HEK293 (cell line): Measurements from ENCODE around the gene TGFB2.

Source experiments
- GLIS2 ChIP-seq: fragments of 450-650 bp; formaldehyde crosslinking; IDR thresholded peaks from 2 replicates; pipeline ENCODE4 v1.5.1; 2016; ENCODE audit warnings: missing biosample characterization, missing genetic modification characterization
- KLF9 ChIP-seq: fragments of 450-650 bp; formaldehyde crosslinking; IDR thresholded peaks from 2 replicates; pipeline ENCODE4 v1.5.1; 2016; ENCODE audit warnings: missing biosample characterization, missing genetic modification characterization, low read depth
- MYNN ChIP-seq: fragments of 450-650 bp; formaldehyde crosslinking; IDR thresholded peaks from 2 replicates; pipeline ENCODE4 v1.5.1; 2016; ENCODE audit warnings: missing biosample characterization, missing genetic modification characterization, borderline replicate concordance
- REPIN1 ChIP-seq: fragments of 450-650 bp; formaldehyde crosslinking; IDR thresholded peaks from 2 replicates; pipeline ENCODE4 v1.5.1; 2017; ENCODE audit warnings: missing biosample characterization, missing genetic modification characterization, low read depth
- SP7 ChIP-seq: fragments of 450-650 bp; formaldehyde crosslinking; IDR thresholded peaks from 2 replicates; pipeline ENCODE4 v1.5.1; 2016; ENCODE audit warnings: missing biosample characterization, missing genetic modification characterization
- ZBTB11 ChIP-seq: fragments of 450-650 bp; formaldehyde crosslinking; conservative IDR thresholded peaks from 2 replicates; pipeline ENCODE4 v1.5.1; 2016; ENCODE audit warnings: low read depth, missing biosample characterization, missing genetic modification characterization
- ZFHX2 ChIP-seq: fragments of 450-650 bp; formaldehyde crosslinking; conservative IDR thresholded peaks from 2 replicates; pipeline ENCODE4 v1.5.1; 2016; ENCODE audit warnings: missing biosample characterization, missing genetic modification characterization
- ZNF16 ChIP-seq: fragments of 450-650 bp; formaldehyde crosslinking; IDR thresholded peaks from 2 replicates; pipeline ENCODE4 v1.5.1; 2016; ENCODE audit warnings: low read depth, missing biosample characterization, missing genetic modification characterization
- ZNF174 ChIP-seq: fragments of 450-650 bp; formaldehyde crosslinking; IDR thresholded peaks from 2 replicates; pipeline ENCODE4 v1.5.0; 2017; ENCODE audit warnings: missing biosample characterization, mild to moderate bottlenecking, missing genetic modification characterization
- ZNF266 ChIP-seq: fragments of 450-650 bp; formaldehyde crosslinking; IDR thresholded peaks from 2 replicates; pipeline ENCODE4 v1.5.1; 2016; ENCODE audit warnings: missing biosample characterization, missing genetic modification characterization, low read depth
- ZNF302 ChIP-seq: fragments of 450-650 bp; formaldehyde crosslinking; IDR thresholded peaks from 2 replicates; pipeline ENCODE4 v1.5.1; 2016; ENCODE audit warnings: missing biosample characterization, missing genetic modification characterization, low read depth
- ZNF335 ChIP-seq: fragments of 450-650 bp; formaldehyde crosslinking; conservative IDR thresholded peaks from 2 replicates; pipeline ENCODE4 v1.5.1; 2016; ENCODE audit warnings: missing biosample characterization, missing genetic modification characterization
- ZNF366 ChIP-seq: fragments of 450-650 bp; formaldehyde crosslinking; conservative IDR thresholded peaks from 2 replicates; pipeline ENCODE4 v1.5.1; 2016; ENCODE audit warnings: missing biosample characterization, missing genetic modification characterization
- ZNF510 ChIP-seq: fragments of 450-650 bp; formaldehyde crosslinking; IDR thresholded peaks from 2 replicates; pipeline ENCODE4 v1.5.1; 2018; ENCODE audit warnings: mild to moderate bottlenecking, missing genetic modification characterization, missing biosample characterization; ENCODE audit not compliant: insufficient replicate concordance
- ZNF521 ChIP-seq: fragments of 450-650 bp; formaldehyde crosslinking; IDR thresholded peaks from 2 replicates; pipeline ENCODE4 v1.5.1; 2017; ENCODE audit warnings: missing biosample characterization, mild to moderate bottlenecking, missing genetic modification characterization
- ZNF544 ChIP-seq: fragments of 450-650 bp; formaldehyde crosslinking; IDR thresholded peaks from 2 replicates; pipeline ENCODE4 v1.5.0; 2017; ENCODE audit warnings: missing biosample characterization, missing genetic modification characterization
- ZNF558 ChIP-seq: fragments of 450-650 bp; formaldehyde crosslinking; IDR thresholded peaks from 2 replicates; pipeline ENCODE4 v1.5.1; 2016; ENCODE audit warnings: missing biosample characterization, missing genetic modification characterization
- ZNF580 ChIP-seq: fragments of 450-650 bp; formaldehyde crosslinking; IDR thresholded peaks from 2 replicates; pipeline ENCODE4 v1.5.1; 2016; ENCODE audit warnings: missing biosample characterization, missing genetic modification characterization
- ZNF658 ChIP-seq: fragments of 450-650 bp; formaldehyde crosslinking; IDR thresholded peaks from 2 replicates; pipeline ENCODE4; 2016; ENCODE audit warnings: missing biosample characterization, missing genetic modification characterization
- ZNF664 ChIP-seq: fragments of 450-650 bp; formaldehyde crosslinking; IDR thresholded peaks from 2 replicates; pipeline ENCODE4 v1.5.1; 2016; ENCODE audit warnings: missing biosample characterization, missing genetic modification characterization
- ZNF670 ChIP-seq: fragments of 450-650 bp; formaldehyde crosslinking; IDR thresholded peaks from 2 replicates; pipeline ENCODE4 v1.5.1; 2016; ENCODE audit warnings: missing biosample characterization, missing genetic modification characterization, low read depth
- ZNF692 ChIP-seq: fragments of 450-650 bp; formaldehyde crosslinking; IDR thresholded peaks from 2 replicates; pipeline ENCODE4 v1.5.1; 2016; ENCODE audit warnings: missing biosample characterization, missing genetic modification characterization
- ZNF76 ChIP-seq: fragments of 450-650 bp; formaldehyde crosslinking; IDR thresholded peaks from 2 replicates; pipeline ENCODE4; 2016; ENCODE audit warnings: low read depth, missing biosample characterization, missing genetic modification characterization, borderline replicate concordance
- ZNF843 ChIP-seq: fragments of 450-650 bp; formaldehyde crosslinking; IDR thresholded peaks from 2 replicates; pipeline ENCODE4 v1.5.1; 2016; ENCODE audit warnings: missing biosample characterization, missing genetic modification characterization
- ZSCAN30 ChIP-seq: fragments of 450-650 bp; IDR thresholded peaks from 2 replicates; pipeline ENCODE4 v1.5.1; 2018; ENCODE audit warnings: missing biosample characterization, mild to moderate bottlenecking, missing genetic modification characterization, moderate library complexity
- ZSCAN5A ChIP-seq: fragments of 450-650 bp; formaldehyde crosslinking; IDR thresholded peaks from 2 replicates; pipeline ENCODE4 v1.5.1; 2016; ENCODE audit warnings: missing biosample characterization, missing genetic modification characterization
- TF ChIP-seq, protein P1 (sequence below): fragments of 450-650 bp; formaldehyde crosslinking; IDR thresholded peaks from 2 replicates; pipeline ENCODE4 v1.5.1; 2017; ENCODE audit warnings: missing biosample characterization, missing genetic modification characterization
- TF ChIP-seq, protein P2 (sequence below): fragments of 450-650 bp; formaldehyde crosslinking; IDR thresholded peaks from 2 replicates; pipeline ENCODE4 v1.5.1; 2016; ENCODE audit warnings: missing biosample characterization, missing genetic modification characterization

TGFB2 gene

GRCh38 chr1:218345673-218346390 is 696 bp downstream of the TGFB2 start (continued):
- TF ChIP-seq ZSCAN5A (tag by site-specific recombination), result peak; percentile 84
- TF ChIP-seq ZNF366, result 0 out of 2 replicates have a peak, but pooled peaks have one; percentile 6
- no peak for TF ChIP-seq ZNF544 (tag by site-specific recombination)
- peak; percentile 49; the same call in 1 of the 2 replicates for TF ChIP-seq ZNF76 (tag by site-specific recombination)
- TF ChIP-seq, protein P1, sequence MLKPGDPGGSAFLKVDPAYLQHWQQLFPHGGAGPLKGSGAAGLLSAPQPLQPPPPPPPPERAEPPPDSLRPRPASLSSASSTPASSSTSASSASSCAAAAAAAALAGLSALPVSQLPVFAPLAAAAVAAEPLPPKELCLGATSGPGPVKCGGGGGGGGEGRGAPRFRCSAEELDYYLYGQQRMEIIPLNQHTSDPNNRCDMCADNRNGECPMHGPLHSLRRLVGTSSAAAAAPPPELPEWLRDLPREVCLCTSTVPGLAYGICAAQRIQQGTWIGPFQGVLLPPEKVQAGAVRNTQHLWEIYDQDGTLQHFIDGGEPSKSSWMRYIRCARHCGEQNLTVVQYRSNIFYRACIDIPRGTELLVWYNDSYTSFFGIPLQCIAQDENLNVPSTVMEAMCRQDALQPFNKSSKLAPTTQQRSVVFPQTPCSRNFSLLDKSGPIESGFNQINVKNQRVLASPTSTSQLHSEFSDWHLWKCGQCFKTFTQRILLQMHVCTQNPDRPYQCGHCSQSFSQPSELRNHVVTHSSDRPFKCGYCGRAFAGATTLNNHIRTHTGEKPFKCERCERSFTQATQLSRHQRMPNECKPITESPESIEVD (tag by site-specific recombination), result no peak
- TF ChIP-seq ZNF302 (tag by site-specific recombination), result no peak
- TF ChIP-seq ZNF670 (tag by site-specific recombination), result no peak
- peak; percentile 12; the same call in 1 of the 2 replicates for TF ChIP-seq ZNF580
- TF ChIP-seq ZNF658 (tag by site-specific recombination), result no peak
- TF ChIP-seq ZNF521 (tag by site-specific recombination), result no peak
- TF ChIP-seq REPIN1, result peak; percentile 76; the same call in 1 of the 2 replicates
- peak; percentile 70 for TF ChIP-seq SP7 (tag by site-specific recombination)
- TF ChIP-seq ZNF664 (tag by site-specific recombination), result no peak
- no peak for TF ChIP-seq KLF9
- TF ChIP-seq ZNF510 (tag by site-specific recombination), result no peak
- TF ChIP-seq ZNF174 (tag by site-specific recombination), result no peak
- TF ChIP-seq ZNF558, result no peak
- peak; percentile 92 for TF ChIP-seq GLIS2 (tag by site-specific recombination)
- TF ChIP-seq ZNF692 (tag by site-specific recombination), result peak; percentile 63; the same call in 1 of the 2 replicates
- TF ChIP-seq ZNF843 (tag by site-specific recombination), result no peak
- no peak for TF ChIP-seq ZNF16 (tag by site-specific recombination)
- peak; percentile 75 for TF ChIP-seq ZFHX2
- TF ChIP-seq ZNF335, result peak; percentile 43; the same call in 1 of the 2 replicates
- TF ChIP-seq ZNF266 (tag by site-specific recombination), result no peak
- 0 out of 2 replicates have a peak, but pooled peaks have one; percentile 25 for TF ChIP-seq ZBTB11 (tag by site-specific recombination)
- TF ChIP-seq, protein P2, sequence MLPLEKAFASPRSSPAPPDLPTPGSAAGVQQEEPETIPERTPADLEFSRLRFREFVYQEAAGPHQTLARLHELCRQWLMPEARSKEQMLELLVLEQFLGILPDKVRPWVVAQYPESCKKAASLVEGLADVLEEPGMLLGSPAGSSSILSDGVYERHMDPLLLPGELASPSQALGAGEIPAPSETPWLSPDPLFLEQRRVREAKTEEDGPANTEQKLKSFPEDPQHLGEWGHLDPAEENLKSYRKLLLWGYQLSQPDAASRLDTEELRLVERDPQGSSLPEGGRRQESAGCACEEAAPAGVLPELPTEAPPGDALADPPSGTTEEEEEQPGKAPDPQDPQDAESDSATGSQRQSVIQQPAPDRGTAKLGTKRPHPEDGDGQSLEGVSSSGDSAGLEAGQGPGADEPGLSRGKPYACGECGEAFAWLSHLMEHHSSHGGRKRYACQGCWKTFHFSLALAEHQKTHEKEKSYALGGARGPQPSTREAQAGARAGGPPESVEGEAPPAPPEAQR (tag by site-specific recombination), result peak; percentile 48; the same call in 1 of the 2 replicates
- 0 out of 2 replicates have a peak, but pooled peaks have one; percentile 39 for TF ChIP-seq ZSCAN30 (tag by site-specific recombination)
- no peak for TF ChIP-seq MYNN (tag by site-specific recombination)
